NOMO-1 treated with dmso at 0.1 percent for 144 hours (cell line): Measurements from ENCODE around the gene TNK1.

ENCODE experiments used
- DNase-seq: peaks from one replicate; lab custom pipeline; 2025; ENCODE audit not compliant: unreplicated experiment; lab: John Stamatoyannopoulos, UW

The TNK1 gene

GRCh38 chr17:7431231-7431630 lies 50.3 kb downstream of the TNK1 start:
- DNase-seq: no peak

DNA sequence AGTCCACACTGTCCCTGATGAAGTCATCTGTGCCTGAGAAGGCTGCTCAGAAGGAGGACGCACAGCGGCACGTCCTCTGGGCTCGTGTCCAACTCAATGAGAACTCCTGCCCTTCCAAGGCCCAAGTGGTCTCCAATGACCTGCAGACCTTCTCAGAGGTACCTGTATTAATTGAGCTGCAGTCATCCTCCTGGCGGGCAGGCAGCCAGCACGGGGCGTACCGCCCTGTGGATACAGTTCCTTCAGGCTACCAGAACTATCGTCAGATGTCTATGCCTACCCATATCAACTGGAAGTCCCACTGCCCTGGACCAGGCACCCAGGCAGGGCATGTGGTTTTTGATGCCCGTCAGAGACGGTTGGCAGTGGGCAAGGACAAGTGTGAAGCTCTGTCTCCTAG lies 51.4 kb downstream of the TNK1 start:
- DNase-seq: no peak

DNA sequence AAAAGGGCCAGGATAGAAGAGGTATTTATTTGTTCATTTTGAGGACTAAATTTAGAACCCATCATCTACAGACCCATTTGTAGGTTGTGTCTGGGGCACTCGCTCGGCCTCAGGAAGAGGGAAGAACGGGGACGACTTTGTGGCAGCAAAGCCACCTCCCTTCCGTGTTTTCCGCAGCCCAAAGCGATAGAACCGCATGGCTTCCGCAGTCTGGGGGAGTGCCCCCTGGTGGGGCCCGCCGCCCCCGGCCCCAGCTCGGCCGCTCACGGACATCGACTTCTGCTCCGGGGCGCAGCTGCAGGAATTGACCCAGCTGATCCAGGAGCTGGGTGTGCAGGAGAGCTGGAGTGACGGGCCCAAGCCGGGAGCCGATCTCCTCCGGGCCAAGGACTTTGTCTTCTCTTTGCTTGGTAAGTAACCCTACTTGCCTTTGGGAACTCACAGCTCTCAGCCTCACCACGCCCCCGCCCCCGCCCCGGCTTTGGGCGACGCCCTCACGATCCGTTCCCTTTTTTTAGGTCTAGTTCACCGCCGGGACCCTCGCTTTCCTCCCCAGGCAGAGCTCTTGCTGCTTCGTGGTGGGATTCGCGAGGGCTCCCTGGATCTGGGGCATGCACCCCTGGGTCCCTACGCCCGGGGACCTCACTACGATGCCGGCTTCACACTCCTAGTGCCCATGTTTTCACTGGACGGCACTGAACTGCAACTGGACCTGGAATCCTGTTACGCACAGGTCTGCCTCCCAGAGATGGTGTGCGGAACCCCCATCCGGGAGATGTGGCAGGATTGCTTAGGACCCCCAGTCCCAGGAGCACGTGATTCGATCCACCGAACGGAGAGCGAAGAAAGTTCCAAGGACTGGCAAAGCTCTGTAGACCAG lies 55.0 kb downstream of the TNK1 start:
- DNase-seq: peak; percentile 65

GRCh38 chr17:7436556-7437368 lies 55.9 kb downstream of the TNK1 start:
- DNase-seq: peak; percentile 52

- DNase-seq: no peak
Observed at GRCh38 chr17:7437369-7437863, 56.5 kb downstream of the TNK1 start.

DNA sequence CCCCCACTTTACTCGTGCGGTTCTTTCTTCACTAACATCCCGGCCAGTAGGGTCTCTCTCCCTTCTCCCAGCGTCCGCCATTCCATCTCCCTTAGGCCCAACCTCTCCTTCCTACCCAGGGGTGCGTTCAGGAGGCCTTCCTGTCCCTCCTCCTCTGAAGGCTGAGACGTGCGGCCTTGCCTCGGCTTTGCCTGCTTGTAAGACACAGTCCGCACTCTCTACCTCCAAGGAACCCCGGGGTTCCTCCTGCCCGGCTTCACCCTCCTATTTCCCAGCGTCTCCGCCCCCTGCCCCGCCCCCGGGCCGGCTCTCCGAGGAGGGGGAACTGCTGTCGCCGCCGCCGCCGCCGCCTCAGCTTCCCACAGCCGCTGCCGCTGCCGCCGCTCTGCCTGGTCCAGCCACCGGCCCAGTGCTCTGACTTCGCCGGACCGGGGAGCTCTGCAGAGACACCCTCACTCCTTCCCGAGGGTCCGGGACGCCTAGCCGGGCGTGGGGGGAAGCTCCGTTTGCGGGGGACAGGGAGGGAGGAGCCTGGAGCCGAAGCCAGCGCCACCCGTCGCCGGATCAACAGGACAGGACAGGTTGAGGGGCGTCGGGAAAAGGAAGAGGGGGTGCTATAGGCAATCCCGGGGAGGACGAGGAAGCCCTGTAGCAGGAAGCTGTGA lies 57.2 kb downstream of the TNK1 start:
- peak; percentile 32 for DNase-seq

DNA sequence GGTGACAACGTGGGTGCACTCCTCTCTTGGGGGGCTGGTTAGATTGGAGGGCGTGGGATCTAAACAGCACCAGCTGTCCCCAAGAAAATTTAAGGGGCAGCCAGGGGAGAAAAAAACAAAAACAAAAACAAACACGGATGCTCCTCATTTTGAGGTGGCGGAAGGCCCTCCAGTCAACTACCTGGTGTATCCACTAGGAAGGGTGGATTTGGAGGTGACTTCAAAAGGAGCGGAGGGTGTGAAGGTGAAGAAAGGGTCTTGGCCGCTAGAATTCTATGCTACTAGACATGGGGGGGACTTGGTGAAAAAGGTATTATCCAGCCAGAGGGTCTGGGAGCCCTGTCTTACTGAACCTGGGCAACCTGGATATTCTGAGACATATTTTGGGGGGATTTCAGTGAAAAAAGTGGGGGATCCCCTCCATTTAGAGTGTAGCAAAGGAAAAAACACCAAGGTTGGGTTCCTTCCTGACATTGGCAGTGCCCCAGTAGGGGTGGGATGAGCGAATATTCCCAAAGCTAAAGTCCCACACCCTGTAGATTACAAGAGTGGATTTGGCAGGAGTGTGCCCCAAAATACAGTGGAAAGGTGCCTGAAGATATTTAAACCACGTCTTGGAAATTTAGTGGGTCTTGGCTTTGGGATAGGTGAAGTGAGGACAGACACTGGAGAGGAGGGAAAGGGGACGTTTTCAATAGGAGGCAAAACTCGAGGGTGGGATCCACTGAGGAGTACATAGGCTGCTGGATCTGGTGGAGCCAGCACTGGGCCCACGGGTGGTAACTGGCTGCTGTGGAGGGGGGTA lies 58.0 kb downstream of the TNK1 start:
- no peak for DNase-seq
